Prostate gland (tissue), 2 donors: ENCODE data around the gene TUBB6. TPM values are rescaled to one million over a fixed set of nuclear protein-coding genes. Genes with fewer than 3 reads are reported as not detected.

ENCODE experiments used
- DNase-seq: peaks from one replicate; pipeline ENCODE4 v3.0.0-alpha.2; 2019; ENCODE audit warnings: low spot score
- H3K27ac ChIP-seq, 2 donors: fragments of 200-600 bp; sonication (generic); 2 replicates each; pipeline ENCODE4 v1.5.1; 2017 to 2019
- H3K27me3 ChIP-seq: fragments of 200-600 bp; sonication (generic); replicated peaks from 2 replicates; pipeline ENCODE4 v1.5.1; 2019; ENCODE audit not compliant: insufficient read depth
- H3K36me3 ChIP-seq, 2 donors: fragments of 200-600 bp; sonication (generic); 1 replicate in 1 of 2; 2 replicates in 1 of 2; pipeline versions ENCODE4 v1.5.1 to v1.8.1; 2017 to 2019
- H3K4me1 ChIP-seq: fragments of 200-600 bp; sonication (generic); replicated peaks from 2 replicates; pipeline ENCODE4 v1.5.1; 2019
- H3K4me3 ChIP-seq, 2 donors: fragments of 200-600 bp; sonication (generic); 2 replicates each; pipeline ENCODE4 v1.5.1; 2017 to 2019
- H3K9me3 ChIP-seq: fragments of 200-600 bp; sonication (generic); 2 replicates; pipeline ENCODE4 v1.5.1; 2017
- CTCF ChIP-seq, 4 experiments: fragments of 200-600 bp in 2 of 4; fragments of 450-650 bp in 2 of 4; sonication (generic) in 2 of 4; IDR thresholded peaks; 1 replicate in 3 of 4; 2 replicates in 1 of 4; pipeline ENCODE4 v1.5.1; 2016 to 2019; ENCODE audit warnings: antibody characterized with exemption in 4 of 4, mild to moderate bottlenecking in 2 of 4, moderate library complexity in 2 of 4
- POLR2A ChIP-seq: fragments of 450-650 bp; IDR thresholded peaks from one replicate; pipeline ENCODE4 v1.6.1; 2016; ENCODE audit warnings: antibody characterized with exemption, mild to moderate bottlenecking
- POLR2AphosphoS5 ChIP-seq: sonication (generic); formaldehyde crosslinking; IDR thresholded peaks from one replicate; pipeline ENCODE4 v1.6.1; 2017; ENCODE audit warnings: antibody characterized with exemption
- WGBS: methylation state at CpG from one replicate; pipeline ENCODE4 v1.1.5; 2018; 5-methylcytosine and 5-hydroxymethylcytosine counted together
- intact Hi-C: fragments of 100-400 bp; cut with DNase I; formaldehyde crosslinking; loops from one replicate; pipeline ENCODE4 v1.14.2; 2022
- total RNA-seq, 2 donors: library from RNA; depleted of rRNA; stranded (reverse); fragments of >200 nt; gene quantifications; one replicate each; pipeline ENCODE4 v1.1.0, GENCODE V29; 2016

TUBB6 gene
- total RNA-seq, 2 donors from 2014 or later: 51.9 to 133 TPM

DNA sequence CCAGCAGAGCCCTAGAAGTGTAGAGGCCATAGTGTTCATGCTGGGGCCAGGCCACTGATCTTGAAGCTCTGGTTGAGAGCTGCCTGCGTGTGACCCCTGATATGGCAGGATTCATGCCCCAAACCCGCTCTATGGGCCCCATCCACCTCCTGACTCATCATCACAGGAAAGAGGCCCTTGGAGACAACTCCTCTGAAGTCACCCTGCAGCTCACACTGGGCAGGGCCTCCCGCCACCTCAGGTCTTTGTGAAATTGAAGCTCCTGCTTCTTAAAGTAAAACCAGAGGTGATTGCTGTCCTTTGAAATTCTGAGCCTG lies 12.0 kb upstream of the TUBB6 start:
- Histone ChIP-seq H3K4me1 (no peaks in the 10 kb centered on the region), H3K36me3 (no peaks in the 10 kb centered on the region), H3K9me3 (no peaks in the 10 kb centered on the region), H3K4me3 (no peak overlapping the region), H3K27ac (no peak overlapping the region), H3K27me3 (no peaks in the 10 kb centered on the region)
- intact Hi-C loops: no loop called here
- DNase-seq: no peak
- 92% methylated on average over 3 of the region's 3 CpGs for WGBS
- no peak for TF ChIP-seq POLR2AphosphoS5

DNA sequence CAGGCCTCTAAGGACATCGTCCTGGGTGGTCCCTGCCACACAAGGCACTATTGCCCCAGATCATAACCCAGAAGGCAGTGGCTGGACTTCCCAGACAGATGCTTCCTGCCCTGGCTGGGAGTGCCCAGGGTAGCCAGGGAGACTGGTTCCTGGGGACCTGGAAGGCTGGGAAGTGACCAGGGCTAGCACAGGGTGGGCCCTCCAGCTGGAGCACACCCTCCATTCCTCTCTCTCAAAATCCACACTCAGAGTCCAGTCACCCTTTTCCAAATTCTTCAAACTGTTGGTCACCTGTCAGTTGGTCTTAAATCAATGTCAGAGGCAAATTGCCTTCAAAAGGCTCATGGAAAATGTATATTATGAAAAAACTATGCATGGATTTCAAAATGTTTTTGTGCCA lies 11.6 kb upstream of the TUBB6 start:
- H3K4me3 ChIP-seq: no peak overlapping the region
- intact Hi-C loops: no loop called here
- H3K27ac ChIP-seq: no peak overlapping the region
- WGBS: 86% methylated on average over 1 of the region's 1 CpG
- TF ChIP-seq POLR2A (no peak), POLR2AphosphoS5 (no peak), CTCF (IDR thresholded peaks at IDR 0.05) (no peak)
- H3K36me3 ChIP-seq: no peaks in the 10 kb centered on the region
- no peaks in the 10 kb centered on the region for H3K4me1 ChIP-seq
- no peak for DNase-seq
- H3K27me3 ChIP-seq: no peaks in the 10 kb centered on the region
- no peaks in the 10 kb centered on the region for H3K9me3 ChIP-seq

- TF ChIP-seq CTCF (IDR thresholded peaks at IDR 0.05) (no peak), POLR2A (no peak), POLR2AphosphoS5 (no peak)
- H3K9me3 ChIP-seq: no peaks in the 10 kb centered on the region
- H3K27me3 ChIP-seq: no peaks in the 10 kb centered on the region
- intact Hi-C loops: no loop called here
- H3K4me3 ChIP-seq: no peak overlapping the region
- no peaks in the 10 kb centered on the region for H3K4me1 ChIP-seq
- no peak for DNase-seq
- 67% methylated on average over 2 of the region's 2 CpGs for WGBS
- no peak overlapping the region for H3K27ac ChIP-seq
- H3K36me3 ChIP-seq: no peaks in the 10 kb centered on the region
These were observed 8.2 kb upstream of the TUBB6 start for GRCh38 chr18:12299862-12300261.

DNA sequence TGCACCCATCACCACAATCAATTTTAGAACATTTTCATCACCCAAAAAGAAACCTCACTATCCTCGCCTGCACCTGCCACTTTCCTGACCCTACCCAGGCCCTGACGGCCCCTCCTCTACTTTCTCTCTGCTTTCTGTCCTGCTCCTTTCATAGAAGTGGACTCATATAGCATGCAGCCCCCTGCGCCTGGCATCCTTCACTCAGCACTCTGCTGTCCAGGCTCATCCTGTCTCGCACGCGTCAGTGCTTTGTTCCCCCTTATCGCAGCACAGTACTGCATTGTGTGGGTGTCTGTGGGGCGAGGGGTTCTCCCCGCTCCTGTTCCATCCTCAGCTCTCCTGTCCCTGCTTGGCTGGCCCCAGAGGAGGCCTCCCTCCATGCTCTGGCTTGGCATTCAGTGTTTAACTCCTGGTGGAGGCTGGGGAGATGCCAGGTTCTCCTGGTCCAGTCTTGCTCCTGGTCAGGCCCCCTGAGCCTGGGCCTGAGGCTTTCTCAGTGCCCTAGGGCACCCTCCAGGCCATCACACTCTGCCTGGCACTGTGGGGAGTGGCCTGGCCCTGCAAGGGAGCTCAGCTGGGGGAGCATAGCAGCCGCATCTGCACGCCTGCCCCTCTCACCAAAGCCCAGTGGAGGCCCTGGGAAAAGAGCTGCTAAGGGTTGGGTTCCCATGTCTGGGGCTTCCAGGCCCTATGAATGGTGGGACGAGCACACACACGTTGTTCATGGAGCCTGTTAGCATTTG lies 6.6 kb upstream of the TUBB6 start:
- no peak for DNase-seq
- H3K9me3 ChIP-seq: no peaks in the 10 kb centered on the region
- TF ChIP-seq POLR2A (no peak), POLR2AphosphoS5 (no peak), CTCF (IDR thresholded peaks at IDR 0.05) (no peak)
- no peaks in the 10 kb centered on the region for H3K36me3 ChIP-seq
- H3K4me1 ChIP-seq: no peaks in the 10 kb centered on the region
- H3K27ac ChIP-seq: no peak overlapping the region
- H3K27me3 ChIP-seq: no peaks in the 10 kb centered on the region
- no peak overlapping the region for H3K4me3 ChIP-seq
- 87% methylated on average over 13 of the region's 13 CpGs for WGBS
- intact Hi-C loops: no loop called here

DNA sequence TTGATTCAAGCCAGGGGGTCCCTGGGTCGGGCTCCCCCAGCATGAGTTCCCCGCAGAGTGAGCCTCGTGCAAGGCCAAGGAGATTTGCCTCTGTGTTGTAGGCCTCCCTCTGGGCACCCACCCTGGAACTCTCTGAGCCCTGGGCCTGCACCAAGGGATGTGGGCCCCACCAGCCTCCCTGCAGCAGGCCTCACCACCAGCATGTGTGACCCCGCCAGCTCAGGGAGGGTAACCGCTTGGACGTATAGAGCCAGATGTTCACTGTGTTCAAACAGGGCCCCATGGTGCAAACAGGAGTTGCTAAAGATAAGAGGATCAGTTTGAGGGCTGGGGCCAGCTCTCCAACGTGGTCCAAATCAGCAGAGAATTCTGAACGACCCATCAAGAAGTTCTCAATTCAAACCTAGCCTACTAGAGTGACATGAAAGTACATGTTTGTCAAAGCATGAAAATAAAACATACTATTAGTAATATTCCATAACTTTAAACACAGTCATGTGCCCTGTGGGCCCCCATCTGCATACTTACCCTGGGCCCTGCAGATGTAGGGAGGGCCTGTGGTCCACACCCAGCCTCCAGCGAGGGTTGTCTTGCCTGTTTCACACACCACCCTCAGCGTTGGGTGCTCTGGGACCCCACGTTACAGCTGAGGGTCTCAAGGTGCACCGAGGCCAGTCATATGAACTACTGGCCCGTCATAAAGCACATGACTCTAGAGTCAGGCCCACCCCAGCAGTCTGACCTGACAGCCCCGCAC lies 5.5 kb upstream of the TUBB6 start:
- DNase-seq: no peak
- Histone ChIP-seq H3K9me3 (no peaks in the 10 kb centered on the region), H3K36me3 (no peaks in the 10 kb centered on the region), H3K27ac (no peak overlapping the region), H3K27me3 (no peaks in the 10 kb centered on the region), H3K4me3 (no peak overlapping the region), H3K4me1 (no peaks in the 10 kb centered on the region)
- 90% methylated on average over 14 of the region's 14 CpGs for WGBS
- intact Hi-C loops: no loop called here
- no peak for TF ChIP-seq POLR2AphosphoS5
- no peak for TF ChIP-seq POLR2A
- no peak for TF ChIP-seq CTCF (IDR thresholded peaks at IDR 0.05)
